B cell (primary cell): ENCODE results near the gene FAM43A. TPM values are rescaled to one million over a fixed set of nuclear protein-coding genes. Genes with fewer than 3 reads are reported as not detected.

Source experiments
- ATAC-seq: fragments of 200-7000 bp; cut with Tn5 transposase; one replicate; pipeline ENCODE4 v1.10.0; 2021; ENCODE audit warnings: low read depth, mild to moderate bottlenecking, moderate number of reproducible peaks, moderate library complexity
- CTCF ChIA-PET: fragments of 350-600 bp; sonication (Branson Sonifier 250); formaldehyde crosslinking; loops from one replicate; lab custom pipeline; 2021; ENCODE audit warnings: antibody characterized with exemption, inconsistent platforms; lab: Charles Lee
- POLR2A ChIA-PET: fragments of 350-600 bp; sonication (Branson Sonifier 250); formaldehyde crosslinking; loops from one replicate; lab custom pipeline; 2021; ENCODE audit warnings: antibody characterized with exemption; lab: Charles Lee
- DNase-seq: peaks from one replicate; pipeline ENCODE4 v3.0.0; 2013
- H2AFZ ChIP-seq: 2 replicates; pipeline ENCODE4 v1.6.1; 2012; ENCODE audit warnings: mild to moderate bottlenecking, low read depth, low read length; ENCODE audit not compliant: insufficient read depth, poor library complexity, severe bottlenecking
- H3K27ac ChIP-seq, 2 donors: 1 replicate in 1 of 2; 2 replicates in 1 of 2; pipeline ENCODE4 v1.5.1; 2012 to 2013; ENCODE audit warnings: low read length in 2 of 2, mild to moderate bottlenecking in 2 of 2, moderate library complexity in 1 of 2
- H3K27me3 ChIP-seq, 4 experiments: fragments of 200-600 bp in 1 of 4; sonication (generic) in 1 of 4; replicated peaks in 1 of 4; 1 replicate in 2 of 4; 2 replicates in 2 of 4; pipeline versions ENCODE4 v1.6.1 to v1.7.0; 2013 to 2016; ENCODE audit warnings: low read length in 3 of 4, mild to moderate bottlenecking in 2 of 4, mixed read lengths in 1 of 4, moderate library complexity in 1 of 4; ENCODE audit not compliant: insufficient read depth in 4 of 4, control insufficient read depth in 3 of 4; ENCODE audit errors: control extremely low read depth in 1 of 4
- H3K36me3 ChIP-seq, 2 experiments: replicated peaks in 1 of 2; 1 replicate in 1 of 2; 2 replicates in 1 of 2; pipeline versions ENCODE4 v1.6.1 to v1.7.1; 2013; ENCODE audit warnings: low read length in 1 of 2; ENCODE audit not compliant: insufficient read depth in 2 of 2, control insufficient read depth in 1 of 2; ENCODE audit errors: control extremely low read depth in 1 of 2, extremely low read depth in 1 of 2
- H3K4me1 ChIP-seq, 2 donors: fragments of 200-600 bp in 1 of 2; sonication (generic) in 1 of 2; 1 replicate in 1 of 2; 2 replicates in 1 of 2; pipeline versions ENCODE4 v1.5.1 to v1.6.1; 2013 to 2017; ENCODE audit warnings: low read length in 2 of 2; ENCODE audit not compliant: control insufficient read depth in 2 of 2, insufficient read depth in 2 of 2
- H3K4me2 ChIP-seq: replicated peaks from 2 replicates; pipeline ENCODE3; 2012; ENCODE audit warnings: mild to moderate bottlenecking, low read depth, low read length; ENCODE audit not compliant: poor library complexity, severe bottlenecking
- H3K4me3 ChIP-seq, 5 experiments: fragments of 200-600 bp in 1 of 5; sonication (generic) in 1 of 5; 1 replicate in 3 of 5; 2 replicates in 2 of 5; pipeline versions ENCODE4 v1.5.1 to v1.7.0; 2011 to 2016; ENCODE audit warnings: low read length in 4 of 5, mild to moderate bottlenecking in 4 of 5, low read depth in 2 of 5, control low read depth in 1 of 5, moderate library complexity in 1 of 5; ENCODE audit not compliant: insufficient read depth in 1 of 5; ENCODE audit errors: control extremely low read depth in 1 of 5, extremely low read depth in 1 of 5
- H3K79me2 ChIP-seq: fragments of 200-600 bp; sonication (generic); one replicate; pipeline ENCODE4 v1.6.0; 2016; ENCODE audit warnings: low read length; ENCODE audit not compliant: control insufficient read depth, insufficient read depth
- H3K9ac ChIP-seq: fragments of 200-600 bp; sonication (generic); 2 replicates; pipeline ENCODE4 v1.6.1; 2017; ENCODE audit warnings: mild to moderate bottlenecking, low read length, moderate library complexity
- H3K9me3 ChIP-seq, 3 donors: one replicate each; pipeline versions ENCODE4 v1.6.1 to v1.7.1; 2013; ENCODE audit warnings: low read length in 2 of 3; ENCODE audit not compliant: control insufficient read depth in 2 of 3, insufficient read depth in 1 of 3; ENCODE audit errors: control extremely low read depth in 1 of 3
- H4K20me1 ChIP-seq: 2 replicates; pipeline ENCODE4 v1.6.0; 2012; ENCODE audit warnings: mild to moderate bottlenecking, low read length; ENCODE audit not compliant: insufficient read depth, control insufficient read depth, poor library complexity, severe bottlenecking
- H3K27ac Mint-ChIP-seq: one replicate; pipeline ENCODE4 v1.8.0; 2021; ENCODE audit warnings: mixed read lengths
- H3K27me3 Mint-ChIP-seq: one replicate; pipeline ENCODE4 v1.8.0; 2021; ENCODE audit warnings: mixed read lengths
- H3K4me1 Mint-ChIP-seq: one replicate; pipeline ENCODE4 v1.8.0; 2021; ENCODE audit warnings: mixed read lengths
- H3K4me3 Mint-ChIP-seq: one replicate; pipeline ENCODE4 v1.8.0; 2021; ENCODE audit warnings: mixed read lengths
- H3K9me3 Mint-ChIP-seq: one replicate; pipeline ENCODE4 v1.8.0; 2022; ENCODE audit warnings: mixed read lengths; ENCODE audit not compliant: insufficient read depth
- CTCF ChIP-seq: fragments of 200-600 bp; IDR thresholded peaks from one replicate; pipeline ENCODE4 v1.8.0; 2022; ENCODE audit warnings: antibody characterized with exemption, mild to moderate bottlenecking
- EZH2 ChIP-seq: IDR thresholded peaks from 2 replicates; pipeline ENCODE4 v1.6.1; 2012; ENCODE audit warnings: borderline replicate concordance, low read depth, mild to moderate bottlenecking, moderate library complexity, low read length; ENCODE audit not compliant: insufficient read depth, poor library complexity, severe bottlenecking
- WGBS: methylation state at CpG from one replicate; pipeline ENCODE4 v1.1.5; 2013; ENCODE audit warnings: missing lambda C conversion rate; ENCODE audit not compliant: insufficient coverage; 5-methylcytosine and 5-hydroxymethylcytosine counted together
- intact Hi-C: fragments of 100-400 bp; cut with micrococcal nuclease; formaldehyde crosslinking; loops from one replicate; pipeline ENCODE4 v1.10.0; 2022
- polyA minus RNA-seq: library from RNA; depleted of rRNA, polyadenylated mRNA; stranded (reverse); fragments of >200 nt; gene quantifications from 2 replicates; pipeline ENCODE4 v1.2.3, GENCODE V29; 2012
- polyA plus RNA-seq: library from polyadenylated mRNA; depleted of rRNA; stranded (reverse); fragments of >200 nt; gene quantifications from 2 replicates; pipeline ENCODE4 v1.2.3, GENCODE V29; 2012
- total RNA-seq, 2 donors: library from RNA; stranded (reverse); fragments of 120-200 nt in 1 of 2; gene quantifications; 1 replicate in 1 of 2; 2 replicates in 1 of 2; pipeline versions ENCODE4 v1.2.3 to v1.2.4, GENCODE V29; 2013 to 2022

Gene FAM43A
- total RNA-seq: 77.0 and 78.6 TPM in 2 replicates
- 30.0 TPM for total RNA-seq (2013)
- 9.5 and 17.1 TPM in 2 replicates for polyA plus RNA-seq
- polyA minus RNA-seq: 42.3 and 85.7 TPM in 2 replicates

DNA sequence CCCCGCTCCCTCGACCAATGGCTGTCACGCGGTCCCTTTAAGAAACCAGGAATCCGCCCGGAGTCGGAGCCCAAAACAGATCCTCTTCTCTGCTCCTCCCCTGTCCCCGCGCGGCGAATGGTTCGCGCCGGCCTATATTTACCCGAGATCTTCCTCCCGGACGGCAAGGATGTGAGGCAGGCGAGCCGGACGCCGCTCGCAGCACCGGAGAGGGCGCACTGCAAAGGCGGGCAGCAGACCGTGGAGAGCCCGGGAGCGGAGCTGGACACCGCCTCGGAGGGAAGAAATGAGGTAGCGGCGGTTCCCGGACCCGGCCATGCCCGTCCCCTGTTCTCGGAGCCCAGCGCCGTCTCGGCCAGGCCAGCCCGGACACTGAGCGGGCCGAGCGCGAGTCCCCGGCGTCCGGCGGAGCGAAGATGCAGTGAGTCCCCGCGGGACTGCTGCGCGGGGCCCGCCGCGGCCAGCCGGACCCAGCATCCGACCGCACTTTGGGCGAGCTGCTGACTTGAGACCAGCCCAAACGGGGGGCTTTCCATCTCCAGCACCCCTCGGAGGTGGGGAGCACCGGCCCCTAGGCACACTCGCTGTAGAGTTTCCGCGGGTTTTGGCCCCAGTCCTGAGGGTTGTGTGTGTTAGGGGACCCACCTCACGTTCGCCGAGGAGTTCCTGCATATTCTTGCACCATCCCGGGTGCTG lies at the start of gene FAM43A:
Gene FAM43A, plus strand, starts transcription at position 166 of the 696 bp plus-strand sequence. CDS start 944 bp downstream, outside the sequence.
- Mint-ChIP-seq H3K9me3 (no peaks in the 10 kb centered on the region), H3K4me3 (peak within 1 kb of the TSS; percentile 95), H3K27ac (peak within 1 kb of the TSS; percentile 99), H3K4me1 (peaks cover 67% of the 10 kb centered on the region), H3K27me3 (no peaks in the 10 kb centered on the region)
- POLR2A ChIA-PET: interaction anchor here (0.6 to 4.7 kb wide), 15 partner anchors 14 to 584 kb away, joined by 3 to 51 read pairs (median 6); partner anchors contain the start of gene LSG1
- Histone ChIP-seq H3K27me3 (no peaks in the 10 kb centered on the region), H3K4me3 (peak within 1 kb of the TSS; percentile 67 to 90 (median 82)), H4K20me1 (peaks cover 26% of the 10 kb centered on the region), H2AFZ (peak within 1 kb of the TSS; percentile 71), H3K27ac (peak within 1 kb of the TSS; percentile 59 to 79), H3K9me3 (peaks cover 0 to 5% (median 0%) of the 10 kb centered on the region in 3 donors), H3K79me2 (peaks cover 45% of the 10 kb centered on the region), H3K4me1 (peaks cover 39 to 57% of the 10 kb centered on the region in 2 donors), H3K36me3 (peaks cover 0 to 5% of the 10 kb centered on the region in 2 experiments), H3K4me2 (peak within 1 kb of the TSS; percentile 96), H3K9ac (peak within 1 kb of the TSS; percentile 81)
- DNase-seq (peak; percentile 91), ATAC-seq (peak; percentile 53)
- intact Hi-C loops: loop anchor here (1.0 to 10.0 kb wide), 4 partner anchors 189 to 856 kb away; partner anchors contain the start of gene PPP1R2
- CTCF ChIA-PET: interaction anchor here (1.1 to 13.4 kb wide), 12 partner anchors 15 to 585 kb away, joined by 3 to 231 read pairs (median 12); partner anchors contain the start of genes LSG1 and XXYLT1
- WGBS: under 1% methylated on average over 66 of the region's 70 CpGs
- TF ChIP-seq EZH2: no peak
- no peak for TF ChIP-seq CTCF

DNA sequence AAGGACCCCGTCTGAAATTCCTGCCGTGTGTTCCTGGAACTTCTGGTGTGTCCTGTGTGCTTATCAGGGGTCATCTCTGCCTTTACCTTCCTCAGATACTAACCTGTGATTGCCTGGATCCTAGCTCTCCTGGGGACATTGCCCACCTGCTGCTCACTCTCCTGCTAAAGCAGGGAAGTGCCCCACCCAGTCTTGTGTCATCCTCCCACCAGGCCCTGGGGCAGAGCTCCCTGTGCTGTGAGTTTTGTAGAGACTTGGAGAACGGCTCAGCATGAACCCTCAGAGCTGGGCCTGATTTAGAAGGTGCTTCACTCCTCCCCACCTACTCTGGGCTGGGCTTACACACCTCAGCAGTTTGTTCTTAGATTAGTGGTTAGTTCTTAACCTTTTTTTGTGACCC lies 48.6 kb upstream of the FAM43A start:
- intact Hi-C loops: no loop called here
- Histone ChIP-seq H3K9ac (no peak overlapping the region), H3K4me3 (no peak overlapping the region), H3K27me3 (no peaks in the 10 kb centered on the region), H3K36me3 (peaks cover 6 to 18% of the 10 kb centered on the region in 2 experiments), H2AFZ (no peak overlapping the region), H4K20me1 (no peaks in the 10 kb centered on the region), H3K9me3 (no peaks in the 10 kb centered on the region), H3K79me2 (no peaks in the 10 kb centered on the region), H3K4me2 (no peak overlapping the region), H3K27ac (no peak overlapping the region), H3K4me1 (peaks cover 4 to 5% of the 10 kb centered on the region in 2 donors)
- Mint-ChIP-seq H3K27me3 (no peaks in the 10 kb centered on the region), H3K4me3 (no peak overlapping the region), H3K4me1 (peaks cover 11% of the 10 kb centered on the region), H3K27ac (no peak overlapping the region), H3K9me3 (no peaks in the 10 kb centered on the region)
- ChIA-PET CTCF (no interaction called here), POLR2A (interaction anchor here (0.5 kb wide), 1 partner anchor 870 kb away, joined by 3 read pairs; no protein-coding TSS in a partner anchor)
- ATAC-seq (no peak), DNase-seq (no peak)
- no peak for TF ChIP-seq EZH2
- no peak for TF ChIP-seq CTCF
- WGBS: 100% methylated on average over 2 of the region's 3 CpGs
